Prostate gland (tissue), 2 donors: ENCODE results near the gene TMEM132D.

Source experiments
- CTCF ChIP-seq, 4 experiments: fragments of 200-600 bp in 2 of 4; fragments of 450-650 bp in 2 of 4; sonication (generic) in 2 of 4; IDR thresholded peaks; 1 replicate in 3 of 4; 2 replicates in 1 of 4; pipeline ENCODE4 v1.5.1; 2016 to 2019; ENCODE audit warnings: antibody characterized with exemption in 4 of 4, mild to moderate bottlenecking in 2 of 4, moderate library complexity in 2 of 4
- POLR2A ChIP-seq: fragments of 450-650 bp; IDR thresholded peaks from one replicate; pipeline ENCODE4 v1.6.1; 2016; ENCODE audit warnings: antibody characterized with exemption, mild to moderate bottlenecking
- POLR2AphosphoS5 ChIP-seq: sonication (generic); formaldehyde crosslinking; IDR thresholded peaks from one replicate; pipeline ENCODE4 v1.6.1; 2017; ENCODE audit warnings: antibody characterized with exemption

- no peak for TF ChIP-seq CTCF (IDR thresholded peaks at IDR 0.05)
- TF ChIP-seq POLR2A = no peak
- no peak for TF ChIP-seq POLR2AphosphoS5
These were observed 246.6 kb downstream of the TMEM132D start for GRCh38 chr12:129657179-129657578.
